GM12892 (cell line): ENCODE measurements around the gene MAP10.

Experiments
- DNase-seq: peaks from one replicate; pipeline ENCODE4 v3.0.0; 2011; ENCODE audit not compliant: insufficient read length
- FAIRE-seq: peaks from 2 replicates; lab custom pipeline; 2011; peaks lifted over from hg19 to GRCh38; lab: Jason Lieb, UNC
- POLR2A ChIP-seq: IDR thresholded peaks from 2 replicates; pipeline ENCODE4 v1.6.1; 2011; ENCODE audit warnings: low read depth, low read length, control low read depth
- POLR2AphosphoS5 ChIP-seq: IDR thresholded peaks from 2 replicates; pipeline ENCODE4 v1.6.1; 2011; ENCODE audit warnings: low read depth, low read length, control low read depth
- TAF1 ChIP-seq: IDR thresholded peaks from 2 replicates; pipeline ENCODE4 v1.6.1; 2011; ENCODE audit warnings: low read depth, mild to moderate bottlenecking, control low read depth, low read length, borderline replicate concordance

The MAP10 gene

DNA sequence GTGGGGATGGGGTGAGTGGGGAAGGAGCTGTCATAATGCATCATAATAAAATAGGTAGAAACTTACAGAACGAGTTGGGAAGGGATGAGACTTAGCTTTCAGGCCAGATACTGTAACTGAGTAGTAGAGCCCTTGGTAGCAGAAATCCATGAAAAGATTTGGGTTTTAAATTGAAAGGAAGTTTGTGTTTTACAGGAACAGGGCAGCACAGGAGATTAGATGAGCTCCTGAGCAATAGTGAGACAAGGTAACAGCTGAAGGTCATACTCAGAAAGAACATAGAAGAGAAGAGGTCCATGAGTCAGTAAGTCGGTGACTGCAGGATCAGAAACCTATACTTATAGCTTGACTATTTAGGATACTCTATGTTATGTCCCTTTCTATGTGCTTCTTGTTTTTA, 7.3 kb downstream of the MAP10 start:
- FAIRE-seq = no peak
- DNase-seq = no peak
- TF ChIP-seq POLR2AphosphoS5 (no peak), POLR2A (no peak), TAF1 (no peak)

DNA sequence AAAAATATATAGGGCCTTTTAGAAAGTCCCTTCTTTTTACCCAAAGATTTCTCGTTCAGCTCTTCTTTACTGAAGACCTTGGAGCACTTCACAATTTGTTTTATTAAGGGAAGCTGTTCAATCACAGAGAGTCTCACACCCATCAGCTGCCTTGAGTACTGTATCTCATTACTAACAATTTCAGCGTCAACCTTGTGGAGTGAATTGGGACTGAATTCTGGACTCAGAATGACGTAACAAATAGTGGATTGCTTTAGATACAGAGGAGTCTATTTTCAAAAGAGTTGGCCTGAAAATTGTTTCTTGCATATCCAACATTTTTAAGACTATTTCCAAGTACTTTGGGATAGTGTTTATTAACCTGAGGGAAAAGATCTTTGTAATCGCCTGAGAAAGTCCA, 7.9 kb downstream of the MAP10 start:
- no peak for FAIRE-seq

GRCh38 chr1:232813760-232814159, 8.5 kb downstream of the MAP10 start:
- FAIRE-seq = no peak
- TF ChIP-seq TAF1 = no peak
- TF ChIP-seq POLR2AphosphoS5 = no peak
- no peak for TF ChIP-seq POLR2A
- DNase-seq = no peak

More for the DNA sequence above, 7.9 kb downstream of the MAP10 start:
- DNase-seq = no peak
- no peak for TF ChIP-seq TAF1
- no peak for TF ChIP-seq POLR2AphosphoS5
- no peak for TF ChIP-seq POLR2A

DNA sequence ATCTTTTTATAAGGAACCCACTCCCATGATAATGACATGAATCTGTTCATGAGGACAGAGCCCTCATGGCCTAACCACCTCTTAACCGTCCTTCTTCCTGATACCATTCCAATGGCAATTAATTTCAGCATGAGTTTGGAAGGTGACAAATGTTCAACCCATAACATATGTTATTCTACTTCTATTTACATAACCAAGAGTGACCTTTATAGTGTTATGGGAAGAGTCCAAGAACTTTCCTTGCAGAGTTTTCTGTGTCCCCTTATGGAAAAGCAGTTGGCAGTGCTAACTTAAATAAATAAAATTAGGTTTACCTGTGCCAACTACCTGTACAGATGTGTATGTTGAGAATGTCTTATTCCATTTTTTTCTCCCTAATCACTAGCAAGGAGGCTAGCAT, 11.1 kb downstream of the MAP10 start:
- FAIRE-seq (no peak), DNase-seq (no peak)
- TF ChIP-seq POLR2AphosphoS5 (no peak), TAF1 (no peak), POLR2A (no peak)

DNA sequence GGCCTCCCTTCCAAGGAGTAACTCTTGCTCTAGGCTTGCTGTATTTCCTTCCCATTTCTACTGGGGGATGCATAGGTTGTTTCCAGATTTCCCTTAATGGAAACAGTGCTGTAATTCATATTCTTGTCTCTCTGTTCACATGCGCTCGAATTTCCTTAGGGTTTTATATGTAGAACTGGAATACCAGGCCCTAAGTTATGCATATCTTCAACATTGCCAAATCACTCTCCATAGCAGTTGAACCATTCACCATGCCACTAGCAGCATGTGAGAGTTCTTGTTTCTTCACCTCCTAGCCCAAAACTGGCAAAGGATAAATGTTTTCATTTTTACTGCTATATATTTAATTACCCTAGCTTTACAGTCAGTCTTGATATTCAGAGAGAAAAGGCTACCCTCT, 12.8 kb downstream of the MAP10 start:
- DNase-seq = no peak
- TF ChIP-seq TAF1 = no peak
- no peak for TF ChIP-seq POLR2A
- no peak for TF ChIP-seq POLR2AphosphoS5
- FAIRE-seq = no peak

- DNase-seq = no peak
- no peak for FAIRE-seq
- no peak for TF ChIP-seq TAF1
- no peak for TF ChIP-seq POLR2A
- TF ChIP-seq POLR2AphosphoS5 = no peak
Observed at GRCh38 chr1:232820431-232820830, 15.2 kb downstream of the MAP10 start.

DNA sequence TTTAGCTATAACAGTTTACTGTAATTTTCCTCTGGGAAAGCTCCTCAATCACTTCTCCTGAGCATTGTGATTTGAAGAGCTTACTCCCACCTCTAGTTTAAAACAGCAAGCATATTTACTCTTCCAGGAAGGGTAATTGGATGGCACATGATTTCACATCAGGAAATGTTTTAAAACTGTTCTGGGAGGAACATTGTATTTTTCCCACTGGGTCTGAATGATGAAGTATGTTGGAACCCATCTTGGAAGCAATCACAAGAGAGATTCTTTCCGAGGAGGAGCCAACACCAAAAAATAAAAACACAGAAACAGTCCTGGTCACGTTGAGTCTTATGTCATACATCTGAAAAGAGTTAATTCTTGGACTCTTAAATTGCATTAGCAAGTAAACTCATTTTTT, 17.3 kb downstream of the MAP10 start:
- FAIRE-seq (no peak), DNase-seq (no peak)
- no peak for TF ChIP-seq TAF1
- no peak for TF ChIP-seq POLR2A
- no peak for TF ChIP-seq POLR2AphosphoS5

DNA sequence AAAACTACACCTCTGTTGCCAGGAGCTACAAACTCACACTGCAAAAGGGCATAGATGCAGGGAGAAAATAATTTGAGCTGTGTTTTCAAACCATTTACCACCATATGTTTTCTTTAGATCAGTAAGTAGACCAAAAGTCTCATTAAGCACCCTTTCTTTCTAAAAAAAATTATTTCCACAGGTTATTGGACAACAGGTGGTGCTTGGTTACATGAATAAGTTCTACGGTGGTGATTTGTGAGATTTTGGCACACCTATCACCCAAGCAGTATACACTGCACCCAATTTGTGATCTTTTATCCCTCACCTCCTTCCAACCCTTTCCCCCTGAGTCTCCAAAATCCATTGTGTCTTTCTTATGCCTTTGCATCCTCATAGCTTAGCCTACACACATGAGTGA, 21.1 kb downstream of the MAP10 start:
- no peak for FAIRE-seq
- no peak for TF ChIP-seq TAF1
- TF ChIP-seq POLR2A = no peak
- no peak for TF ChIP-seq POLR2AphosphoS5

DNA sequence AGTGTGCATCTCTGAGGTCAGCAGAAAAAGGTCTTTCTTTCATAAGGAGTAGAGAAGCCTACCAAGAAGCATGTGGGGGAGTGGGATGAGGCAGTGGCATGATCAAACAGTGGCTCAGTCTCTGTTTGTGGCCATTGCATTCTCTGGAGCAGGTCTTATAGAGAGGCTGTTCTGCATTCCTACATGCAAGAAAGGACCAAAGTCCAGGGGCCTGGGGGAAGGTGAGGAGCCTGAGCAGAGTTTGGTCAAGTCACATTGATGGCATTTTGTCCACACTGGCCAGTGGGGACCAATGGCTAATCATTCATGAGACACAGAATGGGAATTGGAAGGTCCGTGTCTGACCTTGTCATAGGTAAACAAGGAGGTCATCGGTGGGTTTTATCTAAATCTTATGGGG, 25.4 kb downstream of the MAP10 start:
- FAIRE-seq = no peak
- DNase-seq = no peak
- no peak for TF ChIP-seq POLR2AphosphoS5
- no peak for TF ChIP-seq POLR2A
- TF ChIP-seq TAF1 = no peak

More for the DNA sequence above, 21.1 kb downstream of the MAP10 start:
- DNase-seq = no peak

GRCh38 chr1:232831895-232832294, 26.7 kb downstream of the MAP10 start:
- FAIRE-seq = no peak
- TF ChIP-seq POLR2AphosphoS5 (no peak), POLR2A (no peak), TAF1 (no peak)
- DNase-seq = no peak

GRCh38 chr1:232834066-232834465, 28.9 kb downstream of the MAP10 start:
- TF ChIP-seq POLR2A (no peak), POLR2AphosphoS5 (no peak), TAF1 (no peak)
- no peak for FAIRE-seq
- DNase-seq = no peak

GRCh38 chr1:232835166-232835565, 29.9 kb downstream of the MAP10 start:
- TF ChIP-seq POLR2A (no peak), TAF1 (no peak), POLR2AphosphoS5 (no peak)
- DNase-seq (no peak), FAIRE-seq (no peak)
